K562 treated with DMSO at 1 percent for 48 hours (cell line): ENCODE data around the gene ERVK3-1. TPM values are rescaled to one million over a fixed set of nuclear protein-coding genes. Genes with fewer than 3 reads are reported as not detected.

Experiments
- total RNA-seq: library from RNA; unstranded; fragments of 300-600 nt; gene quantifications from 2 replicates; pipeline ENCODE4 v1.2.3, GENCODE V29; 2022; ENCODE audit warnings: low replicate concordance; ENCODE audit errors: extremely low read depth

The ERVK3-1 gene, protein sequence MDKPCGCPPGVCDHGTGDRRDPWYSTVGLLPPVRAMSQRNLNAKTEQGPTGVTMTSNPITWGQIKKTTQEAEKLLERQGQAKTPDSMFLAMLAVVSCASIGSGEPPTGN
- not detected in 2 replicates for total RNA-seq

DNA sequence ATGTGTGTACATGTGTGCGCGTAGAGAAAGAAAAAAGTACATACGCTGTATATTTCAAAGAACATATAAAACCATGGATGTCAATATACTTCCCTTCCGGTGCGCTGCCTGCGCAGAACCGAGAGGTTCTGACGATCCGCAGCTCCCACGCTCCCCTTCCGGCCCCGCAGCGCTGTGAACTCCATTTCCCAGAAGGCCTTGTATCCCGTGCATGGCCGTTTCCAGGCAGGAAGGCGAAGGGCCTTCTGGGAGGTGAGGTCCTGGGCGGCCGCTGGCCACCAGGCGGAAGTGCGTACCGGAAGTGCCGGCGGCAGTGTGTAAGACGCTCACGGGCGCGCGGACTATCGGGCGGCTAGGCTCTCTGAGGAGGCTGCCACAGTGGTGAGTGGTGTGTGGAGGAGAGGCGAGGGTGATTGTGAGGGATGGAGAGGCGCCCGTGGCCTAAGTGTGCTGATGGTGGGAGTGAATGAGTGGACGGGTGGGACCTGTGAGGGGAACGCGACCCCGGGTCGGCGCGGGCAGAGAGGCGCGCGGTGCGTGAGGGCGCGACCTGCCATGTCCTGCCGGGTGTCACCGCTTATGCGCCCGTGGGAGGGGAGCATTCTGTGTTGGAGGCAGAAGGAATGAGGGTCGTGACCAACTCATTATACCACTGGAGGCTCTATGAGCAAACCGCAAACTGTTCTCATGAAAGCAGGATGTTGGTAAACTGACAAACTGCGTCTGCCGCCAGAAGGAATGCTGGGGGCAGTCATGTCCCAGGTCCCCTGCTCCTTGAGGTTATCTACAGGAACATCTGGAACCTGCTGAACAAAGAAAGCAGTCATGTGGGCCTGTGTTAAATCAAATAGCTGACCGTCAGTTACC is at the start of gene ERVK3-1:
TSS of gene ERVK3-1 (plus strand) at position 313 of the 867 bp plus-strand sequence. CDS start 6,792 bp downstream, outside the sequence.

DNA sequence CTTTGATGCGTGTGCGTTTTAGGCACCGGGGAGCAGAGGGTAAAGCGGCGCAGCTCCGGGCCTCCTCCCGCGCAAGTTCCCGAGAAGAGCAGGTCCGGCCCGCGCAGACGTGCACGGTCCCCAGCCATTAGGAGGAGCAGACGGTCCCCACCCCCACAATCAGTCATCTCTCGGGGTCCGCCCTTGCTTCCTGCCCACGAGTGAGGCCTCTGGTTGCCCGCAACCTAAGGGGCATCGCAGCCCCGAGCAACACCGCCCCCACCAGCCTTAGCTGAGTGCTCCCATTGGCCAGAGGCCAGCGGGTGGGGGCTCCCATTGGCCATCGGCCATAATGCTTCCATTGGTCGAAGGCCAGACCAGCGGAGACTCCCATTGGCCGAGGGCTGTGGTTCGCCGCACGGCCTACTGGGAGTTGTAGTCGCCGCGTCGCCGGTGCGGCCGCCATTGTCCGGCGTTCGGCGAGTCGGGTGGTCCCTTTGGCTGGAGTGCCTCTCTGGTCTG is 26.6 kb upstream of the ERVK3-1 start, which contains the start of gene ZNF8:
TSS of gene ZNF8 (plus strand) at position 415 of the 501 bp plus-strand sequence. CDS start 127 bp downstream, outside the sequence.

DNA sequence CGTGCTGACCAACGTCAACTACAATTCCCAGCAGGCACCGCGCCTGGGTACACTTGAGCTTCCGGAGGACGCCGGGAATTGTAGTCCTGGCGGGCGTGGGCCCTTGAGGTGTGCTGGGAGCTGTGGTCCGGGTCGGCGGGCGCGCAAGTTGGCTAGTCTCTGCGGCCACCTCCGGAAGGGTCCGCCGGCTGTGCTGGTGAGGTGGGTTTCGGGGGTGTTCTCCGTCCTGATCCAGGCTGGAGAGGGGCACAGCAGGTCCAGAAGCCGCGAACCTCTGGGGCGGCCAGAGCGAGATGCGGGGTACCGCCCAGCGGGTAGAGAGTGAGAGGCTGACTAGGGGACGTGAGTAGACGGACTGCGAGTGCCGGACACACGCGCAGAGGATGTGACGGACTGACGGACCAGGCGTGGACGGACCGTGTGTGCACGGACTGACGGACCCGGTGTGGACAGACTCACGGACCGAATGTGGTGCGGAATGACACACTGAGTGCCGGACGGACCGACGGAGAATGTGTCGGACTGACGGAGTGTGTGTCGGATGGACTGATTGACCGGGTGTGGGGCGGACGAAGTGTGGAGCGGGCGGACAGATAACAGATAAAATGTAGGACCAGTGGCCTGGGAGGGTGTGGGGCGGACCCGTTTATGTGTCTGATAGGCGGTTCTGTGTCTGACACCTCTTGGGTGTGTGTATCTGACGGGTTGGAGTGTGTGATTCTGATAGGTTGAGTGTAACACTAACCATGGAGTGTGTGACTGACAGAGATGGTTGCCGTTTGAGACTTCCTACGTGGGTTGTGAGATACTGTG is 21.9 kb downstream of the ERVK3-1 start, which contains the start of gene ZSCAN22:
TSS of gene ZSCAN22 (plus strand) at position 81 of the 813 bp plus-strand sequence. CDS start 7,809 bp downstream, outside the sequence.

DNA sequence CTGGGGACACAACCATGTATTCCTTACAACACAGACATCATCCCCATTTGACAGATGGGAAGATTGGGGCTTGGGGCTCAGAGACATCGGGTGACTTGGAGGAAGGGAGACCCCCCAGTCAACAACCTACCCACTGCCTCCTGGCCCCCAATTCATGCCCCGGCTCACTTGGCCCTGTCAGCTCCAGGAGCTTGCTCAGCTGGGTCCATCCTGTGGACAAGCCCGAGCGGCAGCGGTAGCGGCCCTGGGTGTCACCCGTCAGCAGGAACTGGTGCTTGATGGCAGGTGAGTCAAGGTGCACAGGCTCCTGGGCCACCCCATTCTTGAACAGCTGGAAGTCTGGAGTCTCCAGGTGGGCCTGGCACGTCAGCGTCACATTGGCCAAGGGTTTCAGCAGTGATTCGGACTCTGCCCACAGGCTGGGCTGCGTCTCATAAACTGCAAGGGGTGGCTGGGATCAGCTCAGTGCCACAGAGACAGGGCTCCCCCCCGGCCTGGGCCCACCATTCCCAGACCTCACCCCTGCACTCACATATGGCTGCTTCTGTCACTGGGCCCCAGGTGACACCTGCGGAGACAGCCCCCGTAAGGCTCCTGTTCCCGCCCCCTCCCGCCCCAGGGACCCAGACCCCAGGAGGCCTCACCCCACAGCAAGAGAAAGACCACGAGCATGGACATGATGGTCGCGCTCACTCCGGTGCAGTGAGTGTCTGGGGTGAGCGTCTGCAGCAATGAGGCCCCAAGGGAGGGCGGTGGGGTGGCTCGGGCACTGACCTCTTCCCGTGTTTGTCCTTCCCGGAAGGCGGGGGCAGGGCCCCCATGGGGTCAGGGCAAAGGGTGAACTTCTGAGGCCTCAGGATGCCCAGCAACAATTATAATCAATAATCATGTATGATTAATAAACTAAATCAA is 47.8 kb downstream of the ERVK3-1 start, which contains the start of gene A1BG:
TSS of gene A1BG (minus strand) at position 733 of the 912 bp plus-strand sequence. CDS start at position 678, 55 bp downstream.

DNA sequence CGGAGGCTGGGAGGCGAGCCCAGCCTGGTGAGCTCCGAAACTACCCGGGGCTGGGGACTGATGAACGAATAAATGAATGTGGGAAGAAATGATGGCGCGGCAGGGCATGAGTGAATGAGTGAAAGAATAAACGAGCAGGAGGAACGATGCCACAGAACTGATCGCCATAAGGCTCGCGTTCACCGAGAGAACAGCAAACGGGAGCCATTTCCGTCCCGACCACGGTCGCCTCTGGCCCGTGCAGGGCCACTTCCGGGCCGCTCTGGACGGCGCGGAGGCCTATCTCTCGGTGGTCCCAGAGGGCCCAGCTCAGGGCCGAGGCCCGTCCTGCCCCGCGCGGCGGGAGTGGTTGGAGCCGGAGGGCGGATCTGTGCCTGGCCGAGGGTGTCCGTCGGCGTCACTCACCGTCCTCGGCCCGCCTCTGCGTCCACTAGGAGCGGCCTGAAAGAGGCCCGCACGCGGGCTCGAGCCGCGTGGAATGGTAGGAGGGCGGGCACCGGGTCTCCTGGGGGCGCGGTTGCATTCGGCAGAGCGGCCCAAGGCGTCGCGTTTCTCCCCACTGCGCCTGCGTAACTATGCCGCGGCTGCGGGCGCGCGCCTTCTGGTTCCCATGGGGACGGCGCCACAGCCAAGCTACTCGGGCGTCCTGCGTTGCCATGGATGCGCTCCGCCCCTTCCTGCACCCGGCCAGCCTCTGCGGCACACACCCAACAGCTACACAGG is 57.3 kb downstream of the ERVK3-1 start, which contains the start of gene ZNF497:
TSS of gene ZNF497 (minus strand) at position 480 of the 723 bp plus-strand sequence. CDS start 5,116 bp downstream, outside the sequence.

Other genes starting within 250 kb of the ERVK3-1 start
- not detected in 2 replicates for gene ZNF135, start 246.1 kb upstream of the ERVK3-1 start, total RNA-seq
- gene ZSCAN18, start 207.1 kb upstream of the ERVK3-1 start, total RNA-seq: not detected in 2 replicates
- not detected in 2 replicates for gene ZNF329, start 154.6 kb upstream of the ERVK3-1 start, total RNA-seq
- gene ZNF274, start 122.3 kb upstream of the ERVK3-1 start, total RNA-seq: not detected in 2 replicates
- not detected in 2 replicates for gene ZNF544, start 76.5 kb upstream of the ERVK3-1 start, total RNA-seq
- gene ZNF8, start 26.4 kb upstream of the ERVK3-1 start, total RNA-seq: not detected in 2 replicates
- gene ZSCAN22, start 21.6 kb downstream of the ERVK3-1 start, total RNA-seq: not detected in 2 replicates
- gene A1BG, start 48.1 kb downstream of the ERVK3-1 start, total RNA-seq: not detected in 2 replicates
- not detected in 2 replicates for gene ZNF497, start 57.4 kb downstream of the ERVK3-1 start, total RNA-seq
- gene ZNF837, start 75.7 kb downstream of the ERVK3-1 start, total RNA-seq: not detected in 2 replicates
- 2,923 and 3,134 TPM in 2 replicates for gene RPS5, start 81.9 kb downstream of the ERVK3-1 start, total RNA-seq
- gene RNF225, start 90.3 kb downstream of the ERVK3-1 start, total RNA-seq: not detected in 2 replicates
- gene ZNF584, start 103.3 kb downstream of the ERVK3-1 start, total RNA-seq: not detected in 2 replicates
- not detected in 2 replicates for gene ZNF132, start 134.8 kb downstream of the ERVK3-1 start, total RNA-seq
- gene ZNF324B, start 146.2 kb downstream of the ERVK3-1 start, total RNA-seq: not detected in 2 replicates
- gene ZNF324, start 161.7 kb downstream of the ERVK3-1 start, total RNA-seq: 167 TPM in 1 of 2 replicates, not detected in the other
- not detected in 2 replicates for gene ZNF446, start 171.0 kb downstream of the ERVK3-1 start, total RNA-seq
- gene SLC27A5, start 206.6 kb downstream of the ERVK3-1 start, total RNA-seq: not detected in 2 replicates
- gene ZBTB45, start 214.4 kb downstream of the ERVK3-1 start, total RNA-seq: not detected in 2 replicates
- gene TRIM28, start 238.7 kb downstream of the ERVK3-1 start, total RNA-seq: 866 and 1,637 TPM in 2 replicates
- gene CHMP2A, start 249.7 kb downstream of the ERVK3-1 start, total RNA-seq: not detected in 2 replicates